B cell (primary cell): Measurements from ENCODE around the gene DNAH11. TPM values are rescaled to one million over a fixed set of nuclear protein-coding genes. Genes with fewer than 3 reads are reported as not detected.

Source experiments
- ATAC-seq: fragments of 200-7000 bp; cut with Tn5 transposase; one replicate; pipeline ENCODE4 v1.10.0; 2021; ENCODE audit warnings: low read depth, mild to moderate bottlenecking, moderate number of reproducible peaks, moderate library complexity
- CTCF ChIA-PET: fragments of 350-600 bp; sonication (Branson Sonifier 250); formaldehyde crosslinking; loops from one replicate; lab custom pipeline; 2021; ENCODE audit warnings: antibody characterized with exemption, inconsistent platforms; lab: Charles Lee
- POLR2A ChIA-PET: fragments of 350-600 bp; sonication (Branson Sonifier 250); formaldehyde crosslinking; loops from one replicate; lab custom pipeline; 2021; ENCODE audit warnings: antibody characterized with exemption; lab: Charles Lee
- DNase-seq: peaks from one replicate; pipeline ENCODE4 v3.0.0; 2013
- H2AFZ ChIP-seq: 2 replicates; pipeline ENCODE4 v1.6.1; 2012; ENCODE audit warnings: mild to moderate bottlenecking, low read depth, low read length; ENCODE audit not compliant: insufficient read depth, poor library complexity, severe bottlenecking
- H3K27ac ChIP-seq, 2 donors: 1 replicate in 1 of 2; 2 replicates in 1 of 2; pipeline ENCODE4 v1.5.1; 2012 to 2013; ENCODE audit warnings: low read length in 2 of 2, mild to moderate bottlenecking in 2 of 2, moderate library complexity in 1 of 2
- H3K27me3 ChIP-seq, 4 experiments: fragments of 200-600 bp in 1 of 4; sonication (generic) in 1 of 4; replicated peaks in 1 of 4; 1 replicate in 2 of 4; 2 replicates in 2 of 4; pipeline versions ENCODE4 v1.6.1 to v1.7.0; 2013 to 2016; ENCODE audit warnings: low read length in 3 of 4, mild to moderate bottlenecking in 2 of 4, mixed read lengths in 1 of 4, moderate library complexity in 1 of 4; ENCODE audit not compliant: insufficient read depth in 4 of 4, control insufficient read depth in 3 of 4; ENCODE audit errors: control extremely low read depth in 1 of 4
- H3K36me3 ChIP-seq, 2 experiments: replicated peaks in 1 of 2; 1 replicate in 1 of 2; 2 replicates in 1 of 2; pipeline versions ENCODE4 v1.6.1 to v1.7.1; 2013; ENCODE audit warnings: low read length in 1 of 2; ENCODE audit not compliant: insufficient read depth in 2 of 2, control insufficient read depth in 1 of 2; ENCODE audit errors: control extremely low read depth in 1 of 2, extremely low read depth in 1 of 2
- H3K4me1 ChIP-seq, 2 donors: fragments of 200-600 bp in 1 of 2; sonication (generic) in 1 of 2; 1 replicate in 1 of 2; 2 replicates in 1 of 2; pipeline versions ENCODE4 v1.5.1 to v1.6.1; 2013 to 2017; ENCODE audit warnings: low read length in 2 of 2; ENCODE audit not compliant: control insufficient read depth in 2 of 2, insufficient read depth in 2 of 2
- H3K4me2 ChIP-seq: replicated peaks from 2 replicates; pipeline ENCODE3; 2012; ENCODE audit warnings: mild to moderate bottlenecking, low read depth, low read length; ENCODE audit not compliant: poor library complexity, severe bottlenecking
- H3K4me3 ChIP-seq, 5 experiments: fragments of 200-600 bp in 1 of 5; sonication (generic) in 1 of 5; 1 replicate in 3 of 5; 2 replicates in 2 of 5; pipeline versions ENCODE4 v1.5.1 to v1.7.0; 2011 to 2016; ENCODE audit warnings: low read length in 4 of 5, mild to moderate bottlenecking in 4 of 5, low read depth in 2 of 5, control low read depth in 1 of 5, moderate library complexity in 1 of 5; ENCODE audit not compliant: insufficient read depth in 1 of 5; ENCODE audit errors: control extremely low read depth in 1 of 5, extremely low read depth in 1 of 5
- H3K79me2 ChIP-seq: fragments of 200-600 bp; sonication (generic); one replicate; pipeline ENCODE4 v1.6.0; 2016; ENCODE audit warnings: low read length; ENCODE audit not compliant: control insufficient read depth, insufficient read depth
- H3K9ac ChIP-seq: fragments of 200-600 bp; sonication (generic); 2 replicates; pipeline ENCODE4 v1.6.1; 2017; ENCODE audit warnings: mild to moderate bottlenecking, low read length, moderate library complexity
- H3K9me3 ChIP-seq, 3 donors: one replicate each; pipeline versions ENCODE4 v1.6.1 to v1.7.1; 2013; ENCODE audit warnings: low read length in 2 of 3; ENCODE audit not compliant: control insufficient read depth in 2 of 3, insufficient read depth in 1 of 3; ENCODE audit errors: control extremely low read depth in 1 of 3
- H4K20me1 ChIP-seq: 2 replicates; pipeline ENCODE4 v1.6.0; 2012; ENCODE audit warnings: mild to moderate bottlenecking, low read length; ENCODE audit not compliant: insufficient read depth, control insufficient read depth, poor library complexity, severe bottlenecking
- H3K27ac Mint-ChIP-seq: one replicate; pipeline ENCODE4 v1.8.0; 2021; ENCODE audit warnings: mixed read lengths
- H3K27me3 Mint-ChIP-seq: one replicate; pipeline ENCODE4 v1.8.0; 2021; ENCODE audit warnings: mixed read lengths
- H3K4me1 Mint-ChIP-seq: one replicate; pipeline ENCODE4 v1.8.0; 2021; ENCODE audit warnings: mixed read lengths
- H3K4me3 Mint-ChIP-seq: one replicate; pipeline ENCODE4 v1.8.0; 2021; ENCODE audit warnings: mixed read lengths
- H3K9me3 Mint-ChIP-seq: one replicate; pipeline ENCODE4 v1.8.0; 2022; ENCODE audit warnings: mixed read lengths; ENCODE audit not compliant: insufficient read depth
- CTCF ChIP-seq: fragments of 200-600 bp; IDR thresholded peaks from one replicate; pipeline ENCODE4 v1.8.0; 2022; ENCODE audit warnings: antibody characterized with exemption, mild to moderate bottlenecking
- EZH2 ChIP-seq: IDR thresholded peaks from 2 replicates; pipeline ENCODE4 v1.6.1; 2012; ENCODE audit warnings: borderline replicate concordance, low read depth, mild to moderate bottlenecking, moderate library complexity, low read length; ENCODE audit not compliant: insufficient read depth, poor library complexity, severe bottlenecking
- WGBS: methylation state at CpG from one replicate; pipeline ENCODE4 v1.1.5; 2013; ENCODE audit warnings: missing lambda C conversion rate; ENCODE audit not compliant: insufficient coverage; 5-methylcytosine and 5-hydroxymethylcytosine counted together
- intact Hi-C: fragments of 100-400 bp; cut with micrococcal nuclease; formaldehyde crosslinking; loops from one replicate; pipeline ENCODE4 v1.10.0; 2022
- polyA plus RNA-seq: library from polyadenylated mRNA; depleted of rRNA; stranded (reverse); fragments of >200 nt; gene quantifications from 2 replicates; pipeline ENCODE4 v1.2.3, GENCODE V29; 2012
- total RNA-seq, 2 donors: library from RNA; stranded (reverse); fragments of 120-200 nt in 1 of 2; gene quantifications; 1 replicate in 1 of 2; 2 replicates in 1 of 2; pipeline versions ENCODE4 v1.2.3 to v1.2.4, GENCODE V29; 2013 to 2022

The DNAH11 gene
- total and polyA plus RNA-seq, 2 donors (not counting 1 experiment from before 2014, with no cell fraction given), result not detected

GRCh38 chr7:21912931-21913780 lies 370.3 kb downstream of the DNAH11 start:
- Histone ChIP-seq H4K20me1 (peaks cover 58% of the 10 kb centered on the region), H3K4me1 (peaks cover 29 to 30% of the 10 kb centered on the region in 2 donors), H3K9me3 (no peaks in the 10 kb centered on the region), H3K79me2 (peaks cover 81% of the 10 kb centered on the region), H3K27me3 (no peaks in the 10 kb centered on the region), H3K27ac (peak overlapping the region; percentile 3 to 64), H3K9ac (no peak overlapping the region), H3K4me3 (no peak overlapping the region), H2AFZ (no peak overlapping the region), H3K4me2 (peak overlapping the region; percentile 22), H3K36me3 (peaks cover 0 to 72% of the 10 kb centered on the region in 2 experiments)
- Mint-ChIP-seq H3K27ac (peak overlapping the region; percentile 69), H3K4me3 (peak overlapping the region; percentile 58), H3K9me3 (no peaks in the 10 kb centered on the region), H3K27me3 (no peaks in the 10 kb centered on the region), H3K4me1 (peaks cover 38% of the 10 kb centered on the region)
- POLR2A ChIA-PET, result interaction anchor here (0.6 to 1.9 kb wide), 7 partner anchors 9 to 1337 kb away, joined by 3 to 7 read pairs (median 4); partner anchors contain the start of gene CDCA7L
- ATAC-seq (peak; percentile 61), DNase-seq (peak; percentile 17)
- intact Hi-C loops, result loop anchor here (5.0 kb wide), 1 partner anchor 34 kb away; the partner anchor contains the start of gene CDCA7L
- WGBS, result 30% methylated on average over 5 of the region's 8 CpGs
- TF ChIP-seq CTCF (no peak), EZH2 (no peak)
- CTCF ChIA-PET, result interaction anchor here (0.5 to 2.5 kb wide), 3 partner anchors 31 to 170 kb away, joined by 3 to 10 read pairs (median 4); no protein-coding TSS in a partner anchor

- Histone ChIP-seq H3K36me3 (peaks cover 0 to 58% of the 10 kb centered on the region in 2 experiments), H3K4me3 (no peak overlapping the region), H3K79me2 (peaks cover 91% of the 10 kb centered on the region), H3K27me3 (no peaks in the 10 kb centered on the region), H3K9me3 (no peaks in the 10 kb centered on the region), H3K4me1 (peaks cover 30 to 35% of the 10 kb centered on the region in 2 donors), H3K9ac (no peak overlapping the region), H3K4me2 (no peak overlapping the region), H2AFZ (no peak overlapping the region), H3K27ac (peak overlapping the region in 1 of 2 donors; percentile 64), H4K20me1 (peaks cover 72% of the 10 kb centered on the region)
- ATAC-seq (peak; percentile 45), DNase-seq (no peak)
- H3K27ac Mint-ChIP-seq, result peak overlapping the region; percentile 69
- peaks cover 49% of the 10 kb centered on the region for H3K4me1 Mint-ChIP-seq
- POLR2A ChIA-PET, result no interaction called here
- no peaks in the 10 kb centered on the region for H3K9me3 Mint-ChIP-seq
- 89% methylated on average over 4 of the region's 5 CpGs for WGBS
- CTCF ChIA-PET, result interaction anchor here (1.0 kb wide), 1 partner anchor 87 kb away, joined by 3 read pairs; no protein-coding TSS in a partner anchor
- H3K4me3 Mint-ChIP-seq, result peak overlapping the region; percentile 17
- H3K27me3 Mint-ChIP-seq, result no peaks in the 10 kb centered on the region
- TF ChIP-seq EZH2 (no peak), CTCF (no peak)
- intact Hi-C loops, result loop anchor here (5.0 kb wide), 2 partner anchors 33 to 88 kb away; partner anchors contain the start of gene CDCA7L
Observed at GRCh38 chr7:21914671-21915070, 371.8 kb downstream of the DNAH11 start.
